Tibial artery (tissue), 4 donors: ENCODE results near the gene PTPN13.

Experiments
- DNase-seq, 2 donors: peaks; one replicate each; pipeline ENCODE4 v3.0.0-alpha.2; 2019
- H3K27ac ChIP-seq, 2 donors: fragments of 200-600 bp; sonication (generic) in 1 of 2; 1 replicate in 1 of 2; 2 replicates in 1 of 2; pipeline ENCODE4 v1.5.1; 2018 to 2019; ENCODE audit warnings: mild to moderate bottlenecking in 1 of 2
- H3K27me3 ChIP-seq, 2 donors: fragments of 200-600 bp; sonication (generic) in 1 of 2; one replicate each; pipeline versions ENCODE4 v1.5.1 to v1.6.0; 2016 to 2019
- H3K36me3 ChIP-seq, 3 donors: fragments of 200-600 bp; sonication (generic) in 2 of 3; one replicate each; pipeline ENCODE4 v1.5.1; 2016 to 2019; ENCODE audit warnings: mild to moderate bottlenecking in 2 of 3
- H3K4me1 ChIP-seq, 4 donors: fragments of 200-600 bp; sonication (generic) in 2 of 4; 1 replicate in 3 of 4; 2 replicates in 1 of 4; pipeline ENCODE4 v1.5.1; 2016 to 2019
- H3K4me3 ChIP-seq, 2 donors: fragments of 200-600 bp; sonication (generic) in 1 of 2; 1 replicate in 1 of 2; 2 replicates in 1 of 2; pipeline ENCODE4 v1.5.1; 2018 to 2019; ENCODE audit warnings: mild to moderate bottlenecking in 2 of 2
- H3K9me3 ChIP-seq, 3 donors: fragments of 200-600 bp; sonication (generic) in 1 of 3; one replicate each; pipeline ENCODE4 v1.5.1; 2016 to 2019
- intact Hi-C: fragments of 100-400 bp; cut with DNase I; formaldehyde crosslinking; loops from one replicate; pipeline ENCODE4 v1.15.0; 2023; ENCODE audit warnings: low total_unique reads
- TF ChIP-seq, protein P1 (sequence below), 2 experiments: fragments of 200-600 bp in 1 of 2; fragments of 450-650 bp in 1 of 2; IDR thresholded peaks; one replicate each; pipeline ENCODE4 v1.5.1; 2017 to 2019; ENCODE audit warnings: antibody characterized with exemption in 2 of 2, mild to moderate bottlenecking in 1 of 2, moderate library complexity in 1 of 2

The PTPN13 gene

DNA sequence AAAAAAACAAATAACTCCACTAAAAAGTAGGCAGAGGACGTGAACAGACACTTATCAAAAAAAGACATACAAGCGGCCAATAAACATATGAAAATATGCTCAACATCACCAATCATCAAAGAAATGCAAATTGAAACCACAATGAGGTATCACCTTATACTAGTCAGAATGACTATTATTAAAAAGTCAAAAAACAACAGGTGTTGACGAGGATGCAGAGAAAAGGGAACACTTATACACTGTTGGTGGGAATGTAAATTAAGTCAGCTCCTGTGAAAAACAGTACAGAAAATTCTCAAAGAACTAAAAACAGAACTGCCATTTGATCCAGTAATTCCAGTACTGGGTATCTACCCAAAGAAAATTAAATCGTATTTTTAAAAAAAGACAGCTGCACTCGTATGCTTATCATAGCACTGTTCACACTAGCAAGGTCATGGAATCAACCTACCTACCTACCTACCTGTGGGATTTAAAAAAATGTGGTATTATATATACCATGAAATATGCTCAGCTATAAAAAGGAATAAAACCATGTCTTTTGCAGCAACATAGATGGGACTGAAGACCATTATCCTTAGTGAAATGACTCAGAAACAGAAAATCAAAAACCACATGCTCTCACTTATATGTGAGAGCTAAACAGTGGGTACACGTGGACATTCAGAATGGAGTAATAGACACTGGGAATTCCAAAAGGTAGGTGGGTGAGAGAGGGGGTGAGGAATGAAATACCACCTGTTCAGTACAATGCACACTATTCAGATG is 24.8 kb upstream of the PTPN13 start:
- Histone ChIP-seq H3K9me3 (no peaks in the 10 kb centered on the region), H3K4me3 (no peak overlapping the region), H3K27me3 (no peaks in the 10 kb centered on the region), H3K27ac (no peak overlapping the region), H3K4me1 (no peaks in the 10 kb centered on the region), H3K36me3 (no peaks in the 10 kb centered on the region)
- DNase-seq: no peak
- intact Hi-C loops: no loop called here
- TF ChIP-seq, protein P1, sequence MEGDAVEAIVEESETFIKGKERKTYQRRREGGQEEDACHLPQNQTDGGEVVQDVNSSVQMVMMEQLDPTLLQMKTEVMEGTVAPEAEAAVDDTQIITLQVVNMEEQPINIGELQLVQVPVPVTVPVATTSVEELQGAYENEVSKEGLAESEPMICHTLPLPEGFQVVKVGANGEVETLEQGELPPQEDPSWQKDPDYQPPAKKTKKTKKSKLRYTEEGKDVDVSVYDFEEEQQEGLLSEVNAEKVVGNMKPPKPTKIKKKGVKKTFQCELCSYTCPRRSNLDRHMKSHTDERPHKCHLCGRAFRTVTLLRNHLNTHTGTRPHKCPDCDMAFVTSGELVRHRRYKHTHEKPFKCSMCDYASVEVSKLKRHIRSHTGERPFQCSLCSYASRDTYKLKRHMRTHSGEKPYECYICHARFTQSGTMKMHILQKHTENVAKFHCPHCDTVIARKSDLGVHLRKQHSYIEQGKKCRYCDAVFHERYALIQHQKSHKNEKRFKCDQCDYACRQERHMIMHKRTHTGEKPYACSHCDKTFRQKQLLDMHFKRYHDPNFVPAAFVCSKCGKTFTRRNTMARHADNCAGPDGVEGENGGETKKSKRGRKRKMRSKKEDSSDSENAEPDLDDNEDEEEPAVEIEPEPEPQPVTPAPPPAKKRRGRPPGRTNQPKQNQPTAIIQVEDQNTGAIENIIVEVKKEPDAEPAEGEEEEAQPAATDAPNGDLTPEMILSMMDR (IDR thresholded peaks at IDR 0.05): no peak

DNA sequence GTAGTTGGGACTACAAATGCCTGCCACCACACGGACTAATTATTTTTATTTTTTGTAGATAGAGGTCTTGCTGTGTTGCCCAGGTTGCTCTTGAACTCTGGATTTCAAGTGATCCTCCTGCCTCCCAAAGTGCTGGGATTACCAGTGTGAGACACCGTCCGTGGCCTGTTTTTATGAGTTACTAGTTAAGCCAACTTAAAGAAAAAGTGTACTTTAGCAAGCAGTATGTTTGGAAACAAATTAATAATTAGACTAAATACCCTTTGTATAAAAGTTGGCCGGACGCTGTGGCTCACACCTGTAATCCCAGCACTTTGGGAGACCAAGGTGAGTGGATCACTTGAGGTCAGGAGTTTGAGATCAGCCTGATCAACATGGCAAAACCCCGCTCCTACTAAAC is 14.2 kb upstream of the PTPN13 start:
- intact Hi-C loops: no loop called here
- Histone ChIP-seq H3K27me3 (no peaks in the 10 kb centered on the region), H3K4me1 (no peaks in the 10 kb centered on the region), H3K36me3 (no peaks in the 10 kb centered on the region), H3K9me3 (no peaks in the 10 kb centered on the region), H3K4me3 (no peak overlapping the region), H3K27ac (no peak overlapping the region)
- DNase-seq: no peak
- TF ChIP-seq, protein P1 (IDR thresholded peaks at IDR 0.05): no peak

DNA sequence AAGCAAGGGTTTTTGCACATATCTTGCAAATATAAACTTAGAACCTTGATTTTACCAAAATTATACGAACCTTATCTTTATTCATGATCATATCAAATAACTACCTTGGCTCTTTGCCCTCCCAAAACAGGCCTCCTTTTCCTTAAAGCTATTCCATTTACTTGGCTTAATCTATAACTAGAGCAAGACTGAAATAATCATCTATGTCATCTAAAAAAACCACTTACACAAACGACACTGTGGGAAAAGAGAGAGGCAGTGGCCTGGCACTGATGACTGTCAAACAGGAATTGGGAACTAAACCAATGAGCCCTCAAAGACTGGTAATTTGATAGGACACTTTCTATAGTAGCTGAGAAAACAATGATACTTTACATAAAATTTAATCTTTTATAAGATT is 11.7 kb upstream of the PTPN13 start:
- no peak overlapping the region for H3K27ac ChIP-seq
- H3K4me1 ChIP-seq: peaks cover 0 to 2% (median 0%) of the 10 kb centered on the region in 4 donors
- no peak for DNase-seq
- H3K9me3 ChIP-seq: no peaks in the 10 kb centered on the region
- H3K36me3 ChIP-seq: no peaks in the 10 kb centered on the region
- intact Hi-C loops: no loop called here
- no peaks in the 10 kb centered on the region for H3K27me3 ChIP-seq
- H3K4me3 ChIP-seq: no peak overlapping the region
- TF ChIP-seq, protein P1 (IDR thresholded peaks at IDR 0.05): no peak

DNA sequence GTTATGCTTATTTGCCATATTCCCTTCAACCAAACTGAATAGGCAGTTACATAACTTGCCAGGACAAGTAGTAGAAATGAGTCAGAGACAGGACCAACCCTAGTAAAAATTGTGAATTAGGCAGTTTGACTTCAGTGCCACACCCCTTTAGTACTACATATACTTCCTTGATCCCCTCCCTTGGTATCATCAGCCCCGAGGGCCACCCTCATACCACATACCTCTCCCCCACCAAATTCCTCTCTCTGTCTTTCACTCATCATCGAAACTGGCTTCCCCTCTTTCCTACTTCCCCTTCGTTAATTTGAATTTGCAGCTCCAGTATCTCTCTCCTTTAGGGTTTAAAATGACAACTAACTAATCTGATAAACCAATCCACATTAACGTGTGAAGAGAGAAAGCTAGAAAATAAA is 7.9 kb upstream of the PTPN13 start:
- H3K27ac ChIP-seq: no peak overlapping the region
- intact Hi-C loops: no loop called here
- no peaks in the 10 kb centered on the region for H3K9me3 ChIP-seq
- H3K4me1 ChIP-seq: peaks cover 0 to 6% (median 0%) of the 10 kb centered on the region in 4 donors
- TF ChIP-seq, protein P1 (IDR thresholded peaks at IDR 0.05): no peak
- no peaks in the 10 kb centered on the region for H3K27me3 ChIP-seq
- H3K36me3 ChIP-seq: no peaks in the 10 kb centered on the region
- no peak overlapping the region for H3K4me3 ChIP-seq
- no peak for DNase-seq

DNA sequence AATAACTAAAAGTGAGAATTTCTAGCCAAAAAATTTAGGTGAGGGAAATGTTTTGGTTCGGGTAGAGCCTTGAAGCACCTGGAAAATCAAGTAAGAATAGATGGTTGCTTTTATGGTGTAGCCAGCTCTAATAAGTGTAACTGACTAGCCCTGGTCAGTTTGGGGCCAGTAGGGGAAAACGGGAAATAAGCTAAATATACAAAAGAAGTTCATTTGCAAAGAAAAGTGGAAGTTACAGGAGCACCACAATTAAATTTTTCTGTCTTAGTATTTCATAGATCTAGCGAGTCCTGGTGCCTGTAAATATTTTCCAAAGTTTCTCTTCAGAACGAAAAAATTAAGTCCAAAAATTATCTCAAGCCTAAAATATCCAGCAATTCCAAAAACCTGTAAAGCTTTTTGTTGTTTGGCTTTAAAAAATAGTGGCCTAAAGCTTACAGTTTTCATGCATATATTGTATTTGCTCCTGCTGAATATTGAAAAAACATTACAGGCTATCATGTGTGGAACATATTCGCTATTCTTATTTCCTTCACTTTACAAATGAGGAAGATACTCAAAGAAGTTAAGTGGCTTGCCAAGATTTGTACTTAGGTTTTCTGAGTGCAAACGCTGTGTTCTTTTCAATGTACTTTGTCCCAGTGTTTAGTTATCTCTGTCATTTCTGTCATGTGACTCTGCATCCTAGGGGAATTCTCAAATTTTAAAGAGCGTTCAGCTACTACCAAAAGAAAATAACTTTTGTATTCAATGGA is 7.3 kb upstream of the PTPN13 start:
- no peak for DNase-seq
- Histone ChIP-seq H3K4me3 (no peak overlapping the region), H3K36me3 (no peaks in the 10 kb centered on the region), H3K27ac (no peak overlapping the region), H3K4me1 (peaks cover 0 to 6% (median 0%) of the 10 kb centered on the region in 4 donors), H3K9me3 (no peaks in the 10 kb centered on the region), H3K27me3 (no peaks in the 10 kb centered on the region)
- intact Hi-C loops: no loop called here
- TF ChIP-seq, protein P1 (IDR thresholded peaks at IDR 0.05): no peak
